ENCODE data around the gene CCDC107.

CCDC107 gene

DNA sequence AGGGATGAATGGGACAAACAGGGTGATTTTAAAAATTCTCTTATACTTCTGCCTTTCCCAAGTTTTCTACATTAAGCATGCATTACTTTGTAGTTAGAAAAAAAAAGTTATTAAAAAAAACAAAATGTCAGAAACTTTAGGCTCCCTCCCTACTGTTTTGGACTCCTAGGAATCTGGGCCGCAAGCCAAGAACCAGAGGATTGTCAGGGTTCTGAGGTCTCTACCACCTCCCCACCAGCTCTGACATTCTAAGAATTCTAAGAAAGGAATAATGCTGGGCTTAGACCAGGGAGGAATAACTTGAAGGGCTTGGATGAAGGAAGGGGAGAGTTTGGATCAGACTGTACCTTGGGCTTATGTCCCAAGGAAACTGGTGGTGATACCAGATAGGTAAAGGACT, 8.0 kb downstream of the CCDC107 start:
- TF ChIP-seq, protein P1, sequence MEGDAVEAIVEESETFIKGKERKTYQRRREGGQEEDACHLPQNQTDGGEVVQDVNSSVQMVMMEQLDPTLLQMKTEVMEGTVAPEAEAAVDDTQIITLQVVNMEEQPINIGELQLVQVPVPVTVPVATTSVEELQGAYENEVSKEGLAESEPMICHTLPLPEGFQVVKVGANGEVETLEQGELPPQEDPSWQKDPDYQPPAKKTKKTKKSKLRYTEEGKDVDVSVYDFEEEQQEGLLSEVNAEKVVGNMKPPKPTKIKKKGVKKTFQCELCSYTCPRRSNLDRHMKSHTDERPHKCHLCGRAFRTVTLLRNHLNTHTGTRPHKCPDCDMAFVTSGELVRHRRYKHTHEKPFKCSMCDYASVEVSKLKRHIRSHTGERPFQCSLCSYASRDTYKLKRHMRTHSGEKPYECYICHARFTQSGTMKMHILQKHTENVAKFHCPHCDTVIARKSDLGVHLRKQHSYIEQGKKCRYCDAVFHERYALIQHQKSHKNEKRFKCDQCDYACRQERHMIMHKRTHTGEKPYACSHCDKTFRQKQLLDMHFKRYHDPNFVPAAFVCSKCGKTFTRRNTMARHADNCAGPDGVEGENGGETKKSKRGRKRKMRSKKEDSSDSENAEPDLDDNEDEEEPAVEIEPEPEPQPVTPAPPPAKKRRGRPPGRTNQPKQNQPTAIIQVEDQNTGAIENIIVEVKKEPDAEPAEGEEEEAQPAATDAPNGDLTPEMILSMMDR (IDR thresholded peaks at IDR 0.05; ENCODE audit: insufficient read depth, missing control alignments) = no peak
- DNase-seq (ENCODE audit: insufficient read length, low spot score) = no peak

DNA sequence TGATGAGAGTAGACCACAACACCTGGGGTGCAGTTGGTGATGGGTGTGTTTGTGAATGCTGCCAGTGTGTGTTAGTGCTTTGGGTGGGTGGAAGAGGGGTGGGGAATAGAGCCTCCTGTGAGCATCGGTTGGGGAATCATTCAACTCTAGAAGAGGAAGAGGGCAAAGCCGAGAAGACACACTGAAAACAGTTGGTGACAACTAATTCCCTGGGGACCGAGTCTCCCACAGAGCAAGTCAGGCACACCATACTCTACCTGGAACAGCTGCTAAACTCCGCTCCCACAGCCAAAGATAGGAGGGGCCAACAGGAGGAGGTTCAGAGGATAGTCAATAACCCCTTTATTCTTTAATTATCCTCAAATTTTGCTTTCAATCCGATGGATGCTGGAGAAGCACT, 8.5 kb downstream of the CCDC107 start:
- FAIRE-seq = no peak
- TF ChIP-seq, protein P1 (IDR thresholded peaks at IDR 0.05; ENCODE audit: insufficient read depth, missing control alignments) = no peak
- no peak for DNase-seq (ENCODE audit: insufficient read length, low spot score)

More for the DNA sequence above, 8.0 kb downstream of the CCDC107 start:
- FAIRE-seq = no peak

DNA sequence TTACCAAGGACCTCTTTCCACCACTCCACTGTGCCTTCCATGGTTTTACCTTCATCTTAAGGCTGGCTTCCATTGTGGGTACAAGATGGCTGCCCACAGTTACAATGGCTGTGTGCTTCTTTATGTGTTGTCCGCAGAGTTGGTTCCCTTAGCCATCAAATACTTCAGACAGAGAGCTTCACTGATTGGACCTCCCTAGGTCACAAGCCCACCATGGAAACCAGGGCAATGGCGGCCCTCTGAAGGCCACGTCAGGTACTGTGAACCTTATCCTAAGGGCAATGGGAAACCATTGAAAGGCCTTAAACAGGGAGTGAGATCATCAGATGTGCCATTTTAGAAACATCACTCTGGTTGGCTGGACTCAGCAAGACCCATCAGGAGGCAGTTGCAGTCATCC, 9.8 kb downstream of the CCDC107 start:
- TF ChIP-seq, protein P1 (IDR thresholded peaks at IDR 0.05; ENCODE audit: insufficient read depth, missing control alignments) = no peak
- FAIRE-seq (no peak), DNase-seq (ENCODE audit: insufficient read length, low spot score) (no peak)

DNA sequence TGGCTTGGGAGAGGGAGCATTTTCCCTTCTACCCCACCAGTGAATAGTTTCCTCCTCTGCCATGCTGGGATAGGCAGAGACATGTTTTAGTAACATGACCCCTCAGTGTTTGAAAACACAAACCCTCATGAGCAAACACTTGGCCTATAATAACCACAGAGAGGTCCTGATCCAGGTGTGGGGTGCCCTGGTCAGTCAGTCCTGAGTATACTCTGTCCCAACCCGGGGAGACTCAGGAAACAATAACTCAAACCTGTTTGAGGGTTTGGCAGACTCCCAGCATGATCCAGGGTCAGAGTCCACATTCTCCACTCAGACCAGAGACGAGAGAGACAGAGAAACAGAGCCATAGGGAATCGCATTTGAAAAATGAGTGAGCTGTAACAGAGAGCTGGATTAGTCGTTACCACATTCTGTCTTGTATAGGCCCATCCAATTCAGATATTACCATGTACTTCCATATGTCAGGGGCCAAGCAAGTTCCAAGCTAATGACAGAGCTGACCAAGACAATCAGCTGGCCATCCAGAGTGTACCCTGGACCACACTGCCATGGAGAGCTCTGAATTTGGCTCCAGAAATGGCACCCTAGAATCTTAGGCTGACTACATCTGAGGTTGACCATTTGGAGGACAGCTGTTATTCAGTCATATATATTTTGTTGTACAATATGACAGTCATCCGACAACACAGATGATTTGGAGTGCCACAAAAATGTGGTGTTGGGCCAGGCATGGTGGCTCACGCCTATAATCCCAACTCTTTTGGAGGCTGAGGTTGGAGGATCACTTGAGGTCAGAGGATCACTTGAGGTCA, 11.4 kb downstream of the CCDC107 start:
- FAIRE-seq = no peak
- TF ChIP-seq, protein P1 (IDR thresholded peaks at IDR 0.05; ENCODE audit: insufficient read depth, missing control alignments) = no peak
- DNase-seq (ENCODE audit: insufficient read length, low spot score) = no peak

DNA sequence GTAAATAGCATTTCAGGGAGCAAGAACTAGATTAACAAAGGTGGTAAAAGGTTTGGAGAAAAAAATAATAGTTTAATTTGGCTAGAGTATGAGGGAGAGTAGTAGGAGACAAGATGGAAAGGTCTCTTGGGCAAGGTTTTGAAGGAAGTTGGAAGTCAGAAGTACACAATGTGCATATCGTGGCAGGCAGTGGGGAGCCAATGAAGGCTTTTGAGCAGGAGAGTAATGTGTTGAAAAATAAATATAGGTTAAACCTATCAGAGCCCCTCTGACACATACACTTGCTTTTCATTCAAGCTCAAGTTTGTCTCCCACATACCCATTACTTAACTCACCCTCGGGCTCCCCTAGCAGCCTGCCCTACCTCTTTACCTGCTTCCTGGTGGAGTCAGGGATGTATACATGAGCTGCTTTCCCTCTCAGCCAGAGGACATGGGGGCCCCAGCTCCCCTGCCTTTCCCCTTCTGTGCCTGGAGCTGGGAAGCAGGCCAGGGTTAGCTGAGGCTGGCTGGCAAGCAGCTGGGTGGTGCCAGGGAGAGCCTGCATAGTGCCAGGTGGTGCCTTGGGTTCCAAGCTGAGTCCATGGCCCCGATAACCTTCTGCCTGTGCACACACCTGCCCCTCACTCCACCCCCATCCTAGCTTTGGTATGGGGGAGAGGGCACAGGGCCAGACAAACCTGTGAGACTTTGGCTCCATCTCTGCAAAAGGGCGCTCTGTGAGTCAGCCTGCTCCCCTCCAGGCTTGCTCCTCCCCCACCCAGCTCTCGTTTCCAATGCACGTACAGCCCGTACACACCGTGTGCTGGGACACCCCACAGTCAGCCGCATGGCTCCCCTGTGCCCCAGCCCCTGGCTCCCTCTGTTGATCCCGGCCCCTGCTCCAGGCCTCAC, 15.3 kb downstream of the CCDC107 start, which contains the start of gene CA9:
Gene CA9 (plus strand): TSS at position 797 of the 893 bp plus-strand sequence. CDS start 32 bp downstream, at position 829.
- TF ChIP-seq, protein P1 (IDR thresholded peaks at IDR 0.05; ENCODE audit: insufficient read depth, missing control alignments) = no peak
- DNase-seq (ENCODE audit: insufficient read length, low spot score) = no peak
- no peak for FAIRE-seq

DNA sequence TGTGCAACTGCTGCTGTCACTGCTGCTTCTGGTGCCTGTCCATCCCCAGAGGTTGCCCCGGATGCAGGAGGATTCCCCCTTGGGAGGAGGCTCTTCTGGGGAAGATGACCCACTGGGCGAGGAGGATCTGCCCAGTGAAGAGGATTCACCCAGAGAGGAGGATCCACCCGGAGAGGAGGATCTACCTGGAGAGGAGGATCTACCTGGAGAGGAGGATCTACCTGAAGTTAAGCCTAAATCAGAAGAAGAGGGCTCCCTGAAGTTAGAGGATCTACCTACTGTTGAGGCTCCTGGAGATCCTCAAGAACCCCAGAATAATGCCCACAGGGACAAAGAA, 15.9 kb downstream of the CCDC107 start:
- no peak for FAIRE-seq
- TF ChIP-seq, protein P1 (IDR thresholded peaks at IDR 0.05; ENCODE audit: insufficient read depth, missing control alignments) = no peak

More for the DNA sequence above, 15.9 kb downstream of the CCDC107 start:
- DNase-seq (ENCODE audit: insufficient read length, low spot score) = no peak
